Subcutaneous abdominal adipose tissue (tissue), 5 donors: ENCODE measurements around the gene MRPS5.

Source experiments
- H3K27ac ChIP-seq: one replicate; pipeline ENCODE4 v1.7.0; 2013; ENCODE audit warnings: low read depth, mild to moderate bottlenecking, inconsistent platforms, low read length, moderate library complexity
- H3K27me3 ChIP-seq, 5 donors: one replicate each; pipeline ENCODE4 v1.7.0; 2013; ENCODE audit warnings: low read length in 5 of 5, inconsistent platforms in 1 of 5; ENCODE audit not compliant: control insufficient read depth in 5 of 5, insufficient read depth in 4 of 5
- H3K36me3 ChIP-seq, 5 donors: one replicate each; pipeline ENCODE4 v1.7.0; 2013; ENCODE audit warnings: low read length in 5 of 5; ENCODE audit not compliant: control insufficient read depth in 5 of 5, insufficient read depth in 5 of 5
- H3K4me1 ChIP-seq, 5 donors: one replicate each; pipeline ENCODE4 v1.7.0; 2013; ENCODE audit warnings: low read length in 5 of 5, mild to moderate bottlenecking in 3 of 5, moderate library complexity in 1 of 5; ENCODE audit not compliant: control insufficient read depth in 5 of 5, insufficient read depth in 5 of 5
- H3K4me3 ChIP-seq, 5 donors: one replicate each; pipeline ENCODE4 v1.7.0; 2013; ENCODE audit warnings: low read length in 5 of 5, low read depth in 1 of 5
- H3K9ac ChIP-seq, 5 donors: one replicate each; pipeline ENCODE4 v1.7.0; 2013; ENCODE audit warnings: low read length in 5 of 5, mild to moderate bottlenecking in 4 of 5, moderate library complexity in 3 of 5
- H3K9me3 ChIP-seq, 5 donors: one replicate each; pipeline ENCODE4 v1.7.0; 2013; ENCODE audit warnings: low read length in 5 of 5; ENCODE audit not compliant: control insufficient read depth in 5 of 5
- donor health status: healthy.
- donor health status: healthy.
- donor health status: healthy.
- donor health status: healthy.
- donor health status: healthy.

The MRPS5 gene

GRCh38 chr2:95062242-95063085 is 59.1 kb downstream of the MRPS5 start:
- Histone ChIP-seq H3K27me3 (peaks cover 11 to 24% (median 20%) of the 10 kb centered on the region in 5 donors), H3K4me3 (no peak overlapping the region), H3K36me3 (no peaks in the 10 kb centered on the region), H3K4me1 (no peaks in the 10 kb centered on the region), H3K27ac (no peak overlapping the region), H3K9ac (no peak overlapping the region), H3K9me3 (no peaks in the 10 kb centered on the region)

GRCh38 chr2:95061601-95062183 is 59.9 kb downstream of the MRPS5 start:
- Histone ChIP-seq H3K9ac (no peak overlapping the region), H3K4me3 (no peak overlapping the region), H3K27ac (no peak overlapping the region), H3K9me3 (no peaks in the 10 kb centered on the region), H3K4me1 (no peaks in the 10 kb centered on the region), H3K36me3 (no peaks in the 10 kb centered on the region), H3K27me3 (peaks cover 11 to 24% (median 20%) of the 10 kb centered on the region in 5 donors)

GRCh38 chr2:95061119-95061512 is 60.5 kb downstream of the MRPS5 start:
- Histone ChIP-seq H3K4me3 (no peak overlapping the region), H3K27ac (no peak overlapping the region), H3K4me1 (no peaks in the 10 kb centered on the region), H3K9ac (no peak overlapping the region), H3K27me3 (peaks cover 11 to 25% (median 20%) of the 10 kb centered on the region in 5 donors), H3K36me3 (no peaks in the 10 kb centered on the region), H3K9me3 (no peaks in the 10 kb centered on the region)

- H3K4me3 ChIP-seq = no peak overlapping the region
- H3K9ac ChIP-seq = no peak overlapping the region
- H3K36me3 ChIP-seq = no peaks in the 10 kb centered on the region
- H3K27me3 ChIP-seq = peaks cover 15 to 30% (median 20%) of the 10 kb centered on the region in 5 donors
- H3K27ac ChIP-seq = no peak overlapping the region
- H3K9me3 ChIP-seq = no peaks in the 10 kb centered on the region
- no peaks in the 10 kb centered on the region for H3K4me1 ChIP-seq
Measured at GRCh38 chr2:95060446-95061118, 61.0 kb downstream of the MRPS5 start.

- no peaks in the 10 kb centered on the region for H3K4me1 ChIP-seq
Measured at GRCh38 chr2:95059656-95060370, 61.8 kb downstream of the MRPS5 start.

GRCh38 chr2:95058989-95059641 is 62.5 kb downstream of the MRPS5 start:
- Histone ChIP-seq H3K4me3 (no peak overlapping the region), H3K9me3 (no peaks in the 10 kb centered on the region), H3K36me3 (no peaks in the 10 kb centered on the region), H3K9ac (no peak overlapping the region), H3K27ac (no peak overlapping the region), H3K27me3 (peaks cover 15 to 36% (median 20%) of the 10 kb centered on the region in 5 donors), H3K4me1 (no peaks in the 10 kb centered on the region)

More at GRCh38 chr2:95059656-95060370, 61.8 kb downstream of the MRPS5 start:
- Histone ChIP-seq H3K27me3 (peaks cover 15 to 32% (median 20%) of the 10 kb centered on the region in 5 donors), H3K4me3 (no peak overlapping the region), H3K9me3 (no peaks in the 10 kb centered on the region), H3K36me3 (no peaks in the 10 kb centered on the region), H3K9ac (no peak overlapping the region), H3K27ac (no peak overlapping the region)

GRCh38 chr2:95058466-95058988 is 63.1 kb downstream of the MRPS5 start:
- H3K27ac ChIP-seq = no peak overlapping the region
- peaks cover 15 to 38% (median 20%) of the 10 kb centered on the region in 5 donors for H3K27me3 ChIP-seq
- H3K9ac ChIP-seq = no peak overlapping the region
- no peak overlapping the region for H3K4me3 ChIP-seq
- H3K9me3 ChIP-seq = no peaks in the 10 kb centered on the region
- no peaks in the 10 kb centered on the region for H3K36me3 ChIP-seq
- H3K4me1 ChIP-seq = no peaks in the 10 kb centered on the region

GRCh38 chr2:95057535-95058370 is 63.9 kb downstream of the MRPS5 start:
- Histone ChIP-seq H3K9ac (no peak overlapping the region), H3K36me3 (no peaks in the 10 kb centered on the region), H3K27ac (no peak overlapping the region), H3K27me3 (peaks cover 15 to 43% (median 25%) of the 10 kb centered on the region in 5 donors), H3K4me3 (no peak overlapping the region), H3K4me1 (no peaks in the 10 kb centered on the region), H3K9me3 (no peaks in the 10 kb centered on the region)
